Testis (tissue), 2 donors: ENCODE measurements around the gene MPHOSPH9.

Source experiments
- POLR2A ChIP-seq: fragments of 450-650 bp; IDR thresholded peaks from one replicate; pipeline ENCODE4 v1.6.1; 2017; ENCODE audit warnings: antibody characterized with exemption, mild to moderate bottlenecking, moderate library complexity
- TF ChIP-seq, protein P1 (sequence below), 3 experiments: fragments of 450-650 bp in 2 of 3; fragments of 200-600 bp in 1 of 3; sonication (generic) in 1 of 3; IDR thresholded peaks; one replicate each; pipeline ENCODE4 v1.5.1; 2016 to 2019; ENCODE audit warnings: antibody characterized with exemption in 3 of 3, mild to moderate bottlenecking in 2 of 3, moderate library complexity in 1 of 3

DNA sequence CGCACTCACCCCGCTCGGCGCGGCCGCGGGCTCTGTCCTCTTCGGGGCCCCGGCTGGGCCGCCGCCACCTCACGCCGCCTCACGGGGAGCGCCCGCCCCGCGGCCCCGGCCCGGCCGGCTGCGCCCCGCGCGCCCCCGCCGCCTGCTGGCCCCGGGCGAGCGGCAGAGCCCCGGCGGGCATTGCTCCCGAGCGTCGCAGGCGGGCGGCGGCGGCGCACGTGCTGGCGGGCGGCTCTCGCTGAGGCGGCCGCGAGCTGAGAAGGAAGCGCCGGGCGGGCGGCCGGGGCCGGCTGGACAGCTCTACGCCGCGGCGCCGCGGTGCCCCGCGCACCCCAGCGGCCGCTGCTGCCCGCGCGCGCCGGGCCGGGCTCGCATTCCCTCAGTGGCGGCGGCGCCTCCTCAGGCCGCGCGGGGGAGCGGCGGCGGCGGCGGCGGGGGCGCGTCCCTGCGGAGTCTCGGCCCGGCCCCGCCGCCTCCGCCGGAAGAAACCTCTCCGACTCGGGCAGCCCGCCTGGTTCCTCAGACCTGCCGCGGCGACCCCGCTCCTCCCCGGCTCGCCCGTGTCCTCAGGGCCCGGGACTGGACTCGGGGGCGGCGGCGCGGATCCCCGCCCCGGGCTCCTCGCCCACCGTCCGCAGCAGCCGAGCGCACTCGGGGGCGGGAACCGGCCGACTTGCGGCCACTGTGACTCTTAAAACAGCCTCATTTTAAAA lies 82.0 kb downstream of the MPHOSPH9 start, which contains the start of gene PITPNM2:
- TF ChIP-seq, protein P1, sequence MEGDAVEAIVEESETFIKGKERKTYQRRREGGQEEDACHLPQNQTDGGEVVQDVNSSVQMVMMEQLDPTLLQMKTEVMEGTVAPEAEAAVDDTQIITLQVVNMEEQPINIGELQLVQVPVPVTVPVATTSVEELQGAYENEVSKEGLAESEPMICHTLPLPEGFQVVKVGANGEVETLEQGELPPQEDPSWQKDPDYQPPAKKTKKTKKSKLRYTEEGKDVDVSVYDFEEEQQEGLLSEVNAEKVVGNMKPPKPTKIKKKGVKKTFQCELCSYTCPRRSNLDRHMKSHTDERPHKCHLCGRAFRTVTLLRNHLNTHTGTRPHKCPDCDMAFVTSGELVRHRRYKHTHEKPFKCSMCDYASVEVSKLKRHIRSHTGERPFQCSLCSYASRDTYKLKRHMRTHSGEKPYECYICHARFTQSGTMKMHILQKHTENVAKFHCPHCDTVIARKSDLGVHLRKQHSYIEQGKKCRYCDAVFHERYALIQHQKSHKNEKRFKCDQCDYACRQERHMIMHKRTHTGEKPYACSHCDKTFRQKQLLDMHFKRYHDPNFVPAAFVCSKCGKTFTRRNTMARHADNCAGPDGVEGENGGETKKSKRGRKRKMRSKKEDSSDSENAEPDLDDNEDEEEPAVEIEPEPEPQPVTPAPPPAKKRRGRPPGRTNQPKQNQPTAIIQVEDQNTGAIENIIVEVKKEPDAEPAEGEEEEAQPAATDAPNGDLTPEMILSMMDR (IDR thresholded peaks at IDR 0.05): peak in 1 of 3 experiments; percentile 54
- TF ChIP-seq POLR2A: no peak
